GM04503 (cell line): ENCODE results near the gene C1QL1.

ENCODE experiments used
- DNase-seq: peaks from one replicate; pipeline ENCODE4 v3.0.0-alpha.2; 2012; ENCODE audit warnings: low read depth

The C1QL1 gene

GRCh38 chr17:44968225-44969143 is at the start of gene C1QL1:
C1QL1 (minus strand) TSS chr17:44968303; CDS start chr17:44968048, 255 bp downstream.
- DNase-seq = peak; percentile 27

- no peak for DNase-seq
Observed at GRCh38 chr17:45016823-45017222, 48.7 kb upstream of the C1QL1 start.

- no peak for DNase-seq
Observed at GRCh38 chr17:45016237-45016636, 48.1 kb upstream of the C1QL1 start.

GRCh38 chr17:45013021-45013997 is 45.2 kb upstream of the C1QL1 start:
- no peak for DNase-seq

- DNase-seq = no peak
Observed at GRCh38 chr17:45011767-45012166, 43.7 kb upstream of the C1QL1 start.

- no peak for DNase-seq
Observed at GRCh38 chr17:45009676-45010467, 41.8 kb upstream of the C1QL1 start.

- no peak for DNase-seq
Observed at GRCh38 chr17:45008216-45008615, 40.1 kb upstream of the C1QL1 start.

DNA sequence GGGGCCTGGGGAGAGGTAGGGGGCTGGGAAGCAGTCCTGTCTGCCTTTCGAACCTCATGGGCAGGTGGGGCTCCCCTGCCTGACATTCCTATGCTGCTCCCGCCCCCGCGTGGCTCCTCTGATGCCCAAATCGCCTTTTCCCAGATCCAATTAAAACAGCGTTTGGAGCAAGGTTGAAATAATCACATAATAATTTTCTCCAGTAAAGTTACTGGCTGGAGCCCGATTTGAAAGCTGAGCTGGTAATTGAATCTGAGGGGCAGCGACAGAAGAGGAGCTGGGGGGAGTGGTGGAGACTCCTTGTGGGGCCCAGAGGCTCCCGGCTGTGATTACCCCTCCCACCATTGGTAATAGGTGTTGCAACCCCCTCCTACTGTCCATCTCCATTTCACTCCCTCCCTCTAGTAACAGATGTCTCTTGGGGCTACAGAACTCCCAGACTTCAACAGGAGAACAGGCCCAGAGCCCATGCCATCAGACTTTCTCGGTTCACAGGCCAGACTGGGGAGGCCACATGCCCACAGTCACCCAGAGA is 38.9 kb upstream of the C1QL1 start:
- no peak for DNase-seq

DNA sequence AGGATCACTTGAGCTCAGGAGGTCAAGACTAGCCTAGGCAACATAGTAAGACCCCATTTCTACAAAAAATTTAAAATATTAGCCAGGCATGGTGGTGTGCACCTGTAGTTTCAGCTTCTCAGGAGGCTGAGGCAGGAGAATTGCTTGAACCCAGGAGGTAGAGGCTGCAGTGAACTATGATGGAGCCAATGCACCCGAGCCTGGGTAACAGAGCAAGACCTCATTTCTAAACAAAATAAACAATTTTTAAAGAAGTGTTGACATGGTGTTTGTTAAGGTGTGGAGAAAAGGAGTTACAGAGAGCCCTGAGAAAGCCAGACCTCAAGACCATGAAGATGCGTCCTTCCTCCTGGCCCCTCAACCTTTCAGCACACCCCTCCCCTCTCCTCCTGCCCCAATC is 37.6 kb upstream of the C1QL1 start:
- DNase-seq = no peak

DNA sequence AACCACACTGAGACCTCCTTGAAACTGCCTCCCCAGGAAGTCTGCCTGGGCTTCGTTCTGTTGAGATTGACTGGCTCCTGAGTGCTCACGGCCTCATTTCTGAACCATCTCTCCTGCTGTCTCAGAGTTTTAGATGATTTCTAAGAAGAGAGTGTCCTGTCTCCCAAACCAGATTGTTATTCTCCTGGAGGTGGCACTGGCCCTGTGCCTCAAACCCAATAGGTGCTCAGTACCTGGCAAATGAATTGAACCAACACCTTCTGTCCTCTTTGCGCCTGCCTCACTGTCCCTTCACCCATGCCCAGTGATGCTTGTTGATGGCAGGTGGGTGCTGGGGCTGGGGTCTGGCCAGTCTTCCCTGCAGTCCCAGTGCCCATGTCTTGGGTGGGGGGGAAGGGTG is 36.3 kb upstream of the C1QL1 start:
- DNase-seq = no peak

DNA sequence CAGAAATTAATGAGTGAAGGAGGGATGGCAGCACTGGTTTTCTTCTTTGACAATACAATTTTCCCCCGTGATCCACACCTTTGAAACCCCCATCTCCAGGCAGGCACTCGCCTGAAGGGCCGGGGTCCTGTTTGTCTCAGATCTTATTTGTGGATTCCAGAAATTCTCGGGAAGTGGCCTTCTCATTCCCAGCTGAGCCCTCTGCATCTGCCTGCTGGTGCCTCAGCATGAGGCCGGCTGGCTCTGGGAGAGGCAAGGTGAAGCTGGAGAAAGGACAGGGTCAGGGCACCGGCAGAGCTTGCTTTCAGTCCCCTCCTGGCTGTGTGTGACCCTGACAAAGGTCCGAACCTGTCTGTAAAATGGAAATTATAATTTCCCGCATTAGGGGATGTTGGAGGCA is 35.8 kb upstream of the C1QL1 start:
- no peak for DNase-seq

- DNase-seq = no peak
Observed at GRCh38 chr17:45001310-45001709, 33.2 kb upstream of the C1QL1 start.

DNA sequence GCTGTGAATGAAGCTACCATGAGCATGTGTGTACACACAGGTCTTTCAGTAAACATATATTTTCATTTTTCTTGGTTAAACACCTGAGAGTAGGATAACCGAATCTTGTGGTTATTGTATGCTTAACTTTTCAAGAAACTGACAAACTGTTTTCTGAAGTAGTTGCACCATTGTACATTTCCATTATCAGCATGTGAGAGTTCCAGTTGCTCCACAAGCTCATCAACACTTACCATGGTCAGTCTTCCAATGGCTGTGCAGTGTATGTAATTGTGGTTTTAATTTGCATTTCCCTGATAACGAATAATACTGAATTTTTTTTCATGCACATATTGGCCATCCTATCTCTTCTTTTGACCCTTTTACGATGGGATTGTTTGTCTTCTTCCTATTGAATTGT is 31.3 kb upstream of the C1QL1 start:
- no peak for DNase-seq

GRCh38 chr17:44998646-44999045 is 30.5 kb upstream of the C1QL1 start:
- no peak for DNase-seq

- DNase-seq = no peak
Observed at GRCh38 chr17:44997733-44998520, 29.8 kb upstream of the C1QL1 start.

DNA sequence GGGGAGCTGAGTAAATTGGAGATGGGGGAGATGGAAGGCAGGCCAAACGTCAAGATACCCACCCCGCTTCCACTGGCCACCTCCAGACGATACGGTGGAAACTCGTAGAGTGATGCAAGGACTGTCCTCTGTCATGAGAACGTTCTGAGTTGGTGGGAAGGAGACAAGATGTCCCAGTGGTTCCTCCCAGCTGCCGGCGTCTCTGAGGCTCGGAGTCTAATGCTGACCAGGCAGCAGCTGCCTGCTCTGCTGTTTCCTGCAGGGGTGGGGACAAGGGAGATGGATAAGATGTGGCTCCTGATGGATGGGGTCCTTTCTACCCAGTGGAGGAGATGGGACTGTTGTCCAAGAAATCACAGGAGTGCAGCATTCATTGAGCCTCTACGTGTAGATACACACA is 28.2 kb upstream of the C1QL1 start:
- no peak for DNase-seq

DNA sequence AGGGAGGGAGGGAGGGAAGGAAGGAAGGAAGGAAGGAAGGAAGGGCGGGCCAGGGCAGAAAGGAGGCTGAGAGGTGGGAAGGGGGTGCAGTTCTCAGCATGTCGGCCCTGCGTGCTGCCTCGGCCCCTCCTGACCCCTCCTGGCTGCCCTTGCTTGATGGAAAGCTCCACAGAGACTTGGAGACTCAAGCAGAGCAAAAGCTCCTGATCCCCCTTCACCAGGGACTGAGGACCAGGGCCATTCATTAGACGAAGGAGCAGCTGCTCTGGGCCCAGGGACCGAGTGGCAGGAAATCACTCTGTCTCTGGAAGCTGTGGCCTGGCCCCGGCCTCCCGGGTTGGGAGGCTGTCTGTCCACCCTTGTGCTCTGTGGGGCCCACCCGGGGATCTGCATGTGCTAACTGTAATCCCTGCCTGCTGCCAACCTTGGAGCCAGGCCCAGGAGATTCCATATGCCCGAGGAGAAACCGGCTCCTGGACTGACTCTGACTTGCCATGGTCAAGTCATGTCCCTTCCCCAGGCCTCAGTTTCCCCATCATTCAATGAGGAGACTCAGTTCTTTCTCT is 27.4 kb upstream of the C1QL1 start:
- no peak for DNase-seq

- no peak for DNase-seq
Observed at GRCh38 chr17:44992242-44992939, 24.3 kb upstream of the C1QL1 start.

DNA sequence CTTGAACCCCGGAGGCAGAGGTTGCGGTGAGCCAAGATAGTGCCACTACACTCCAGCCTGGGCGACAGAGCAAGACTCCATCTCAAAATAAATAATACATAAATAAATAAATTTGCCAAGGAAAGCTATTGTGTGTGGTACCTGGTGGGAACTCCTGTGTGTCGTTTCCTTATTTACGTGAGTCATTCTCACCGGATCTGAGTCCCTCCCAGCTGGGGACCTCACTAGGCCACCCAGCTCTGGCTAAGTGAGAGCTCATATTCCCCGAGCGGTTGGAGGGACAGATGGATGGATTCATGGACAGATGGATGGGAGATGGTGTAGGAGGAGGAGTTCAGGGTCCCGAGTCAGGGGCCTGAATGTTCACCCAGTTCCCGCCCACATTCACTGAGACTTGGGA is 22.9 kb upstream of the C1QL1 start:
- DNase-seq = no peak
